ENCODE measurements around the gene RAE1.

RAE1 gene

GRCh38 chr20:57351042-57351783 is at the start of gene RAE1:
Gene RAE1, plus strand, starts transcription at chr20:57351255. Its CDS starts 2,784 bp downstream, at chr20:57354039.
- peak; percentile 83 for DNase-seq (ENCODE audit: low read depth)

- no peak for DNase-seq (ENCODE audit: low read depth)
These were observed 44.3 kb upstream of the RAE1 start for GRCh38 chr20:57306747-57307146.

- DNase-seq (ENCODE audit: low read depth), result no peak
These were observed 42.4 kb upstream of the RAE1 start for GRCh38 chr20:57308451-57309271.

GRCh38 chr20:57309544-57310115 is 41.4 kb upstream of the RAE1 start:
- no peak for DNase-seq (ENCODE audit: low read depth)

- no peak for DNase-seq (ENCODE audit: low read depth)
These were observed 40.1 kb upstream of the RAE1 start for GRCh38 chr20:57310821-57311514.

- DNase-seq (ENCODE audit: low read depth), result no peak
These were observed 38.9 kb upstream of the RAE1 start for GRCh38 chr20:57312138-57312537.

- no peak for DNase-seq (ENCODE audit: low read depth)
These were observed 37.8 kb upstream of the RAE1 start for GRCh38 chr20:57313230-57313629.

GRCh38 chr20:57313951-57314350 is 37.1 kb upstream of the RAE1 start:
- no peak for DNase-seq (ENCODE audit: low read depth)

GRCh38 chr20:57315083-57315975 is 35.7 kb upstream of the RAE1 start:
- no peak for DNase-seq (ENCODE audit: low read depth)

- no peak for DNase-seq (ENCODE audit: low read depth)
These were observed 35.0 kb upstream of the RAE1 start for GRCh38 chr20:57315976-57316480.

GRCh38 chr20:57316795-57317201 is 34.3 kb upstream of the RAE1 start:
- DNase-seq (ENCODE audit: low read depth), result no peak

GRCh38 chr20:57317316-57317788 is 33.7 kb upstream of the RAE1 start:
- DNase-seq (ENCODE audit: low read depth), result no peak

GRCh38 chr20:57317789-57318371 is 33.2 kb upstream of the RAE1 start:
- DNase-seq (ENCODE audit: low read depth), result no peak

GRCh38 chr20:57319584-57319983 is 31.5 kb upstream of the RAE1 start:
- DNase-seq (ENCODE audit: low read depth), result no peak

GRCh38 chr20:57320358-57320757 is 30.7 kb upstream of the RAE1 start:
- DNase-seq (ENCODE audit: low read depth), result no peak

- DNase-seq (ENCODE audit: low read depth), result no peak
These were observed 29.9 kb upstream of the RAE1 start for GRCh38 chr20:57321142-57321541.

- no peak for DNase-seq (ENCODE audit: low read depth)
These were observed 28.6 kb upstream of the RAE1 start for GRCh38 chr20:57322476-57322875.

- DNase-seq (ENCODE audit: low read depth), result no peak
These were observed 28.0 kb upstream of the RAE1 start for GRCh38 chr20:57323034-57323433.

- DNase-seq (ENCODE audit: low read depth), result no peak
These were observed 25.3 kb upstream of the RAE1 start for GRCh38 chr20:57325632-57326356.

Measured in stimulated activated CD8-positive, alpha-beta memory T cell treated with anti-CD3 and anti-CD28 coated beads, Interleukin-12 subunit alpha, Interleukin-12 subunit beta, amount 100 ng/mL, for 4 hours (primary cell).